DMS 273 treated with DMSO at 0.1 percent for 48 hours (cell line): Measurements from ENCODE around the gene ZNF426.
"Not testable (repeated sequence)": the region's sequence is repeated elsewhere in the genome, so short reads cannot be mapped to it uniquely, and the experiment has no call there.

ENCODE experiments used
- DNase-seq: peaks from one replicate; lab custom pipeline; 2025; lab: John Stamatoyannopoulos, UW

Gene ZNF426

GRCh38 chr19:9538183-9539058 lies at the start of gene ZNF426:
ZNF426 (minus strand) TSS chr19:9538645; CDS start chr19:9536232, 2,413 bp downstream.
- peak; percentile 50 for DNase-seq

GRCh38 chr19:9586764-9587163 lies 48.3 kb upstream of the ZNF426 start:
- DNase-seq: peak; percentile 45

- peak; percentile 59 for DNase-seq
Observed at GRCh38 chr19:9584073-9584833, 45.8 kb upstream of the ZNF426 start, which contains the start of gene ZNF121. ZNF121 (minus strand) TSS chr19:9584504; CDS start chr19:9568097, 16,407 bp downstream.

GRCh38 chr19:9582081-9582725 lies 43.8 kb upstream of the ZNF426 start:
- not testable (repeated sequence) for DNase-seq

GRCh38 chr19:9580728-9581127 lies 42.3 kb upstream of the ZNF426 start:
- no peak for DNase-seq

- DNase-seq: no peak
Observed at GRCh38 chr19:9570255-9570654, 31.8 kb upstream of the ZNF426 start.

- DNase-seq: no peak
Observed at GRCh38 chr19:9566729-9567128, 28.3 kb upstream of the ZNF426 start.

GRCh38 chr19:9565900-9566705 lies 27.7 kb upstream of the ZNF426 start:
- no peak for DNase-seq

GRCh38 chr19:9552536-9553274 lies 14.3 kb upstream of the ZNF426 start:
- DNase-seq: no peak

- no peak for DNase-seq
Observed at GRCh38 chr19:9547870-9548269, 9.4 kb upstream of the ZNF426 start.

GRCh38 chr19:9541281-9541680 lies 2.8 kb upstream of the ZNF426 start:
- DNase-seq: not testable (repeated sequence)

- not testable (repeated sequence) for DNase-seq
Observed at GRCh38 chr19:9539921-9540320, 1.5 kb upstream of the ZNF426 start.

- not testable (repeated sequence) for DNase-seq
Observed at GRCh38 chr19:9539201-9539600, 756 bp upstream of the ZNF426 start.

- no peak for DNase-seq
Observed at GRCh38 chr19:9535934-9536333, 2.5 kb downstream of the ZNF426 start.

GRCh38 chr19:9531933-9532332 lies 6.5 kb downstream of the ZNF426 start:
- no peak for DNase-seq

GRCh38 chr19:9528757-9529336 lies 9.6 kb downstream of the ZNF426 start:
- DNase-seq: no peak

- no peak for DNase-seq
Observed at GRCh38 chr19:9523885-9524474, 14.5 kb downstream of the ZNF426 start.

- no peak for DNase-seq
Observed at GRCh38 chr19:9507285-9507684, 31.2 kb downstream of the ZNF426 start.

- DNase-seq: no peak
Observed at GRCh38 chr19:9500796-9501195, 37.6 kb downstream of the ZNF426 start.
